GM19397 (cell line): ENCODE measurements around the gene NXPH3.
"Not testable (repeated sequence)": the region's sequence is repeated elsewhere in the genome, so short reads cannot be mapped to it uniquely, and the experiment has no call there.

Experiments used
- ATAC-seq: cut with Tn5 transposase; IDR thresholded peaks from one replicate; pipeline ENCODE4 v1.9.1; 2021; ENCODE audit warnings: mild to moderate bottlenecking, moderate library complexity; ENCODE audit not compliant: unreplicated experiment

The NXPH3 gene

GRCh38 chr17:49575679-49576087, at the start of gene NXPH3:
Gene NXPH3 (plus strand): TSS chr17:49575871. CDS start chr17:49576220, 349 bp downstream.
- ATAC-seq, result no peak

GRCh38 chr17:49527927-49528651, 47.6 kb upstream of the NXPH3 start:
- no peak for ATAC-seq

GRCh38 chr17:49528966-49529365, 46.7 kb upstream of the NXPH3 start:
- ATAC-seq, result no peak

GRCh38 chr17:49530118-49530517, 45.6 kb upstream of the NXPH3 start:
- no peak for ATAC-seq

- ATAC-seq, result no peak
Measured at GRCh38 chr17:49543860-49544259, 31.8 kb upstream of the NXPH3 start.

- no peak for ATAC-seq
Measured at GRCh38 chr17:49545007-49545660, 30.5 kb upstream of the NXPH3 start.

- ATAC-seq, result no peak
Measured at GRCh38 chr17:49545806-49546545, 29.7 kb upstream of the NXPH3 start.

- ATAC-seq, result no peak
Measured at GRCh38 chr17:49546546-49547535, 28.8 kb upstream of the NXPH3 start.

GRCh38 chr17:49547566-49547965, 28.1 kb upstream of the NXPH3 start:
- ATAC-seq, result no peak

GRCh38 chr17:49548051-49548505, 27.6 kb upstream of the NXPH3 start:
- no peak for ATAC-seq

GRCh38 chr17:49548506-49549310, 27.0 kb upstream of the NXPH3 start:
- ATAC-seq, result no peak

GRCh38 chr17:49549311-49549605, 26.4 kb upstream of the NXPH3 start:
- ATAC-seq, result no peak

GRCh38 chr17:49549691-49550678, 25.7 kb upstream of the NXPH3 start:
- ATAC-seq, result no peak

GRCh38 chr17:49550764-49551163, 24.9 kb upstream of the NXPH3 start:
- not testable (repeated sequence) for ATAC-seq

GRCh38 chr17:49551221-49552069, 24.2 kb upstream of the NXPH3 start:
- no peak for ATAC-seq

GRCh38 chr17:49552070-49552751, 23.5 kb upstream of the NXPH3 start:
- ATAC-seq, result no peak

- no peak for ATAC-seq
Measured at GRCh38 chr17:49553676-49554335, 21.9 kb upstream of the NXPH3 start.
